Choroid plexus epithelial cell (primary cell): Measurements from ENCODE around the gene CDK5RAP2.

Experiments used
- DNase-seq: peaks from one replicate; pipeline ENCODE4 v3.0.0-alpha.2; 2010; ENCODE audit warnings: low read depth
- H3K4me3 ChIP-seq: 2 replicates; pipeline ENCODE4 v1.5.1; 2011; ENCODE audit warnings: low read depth, mild to moderate bottlenecking, control low read depth, low read length, moderate library complexity
- CTCF ChIP-seq: conservative IDR thresholded peaks from 2 replicates; pipeline ENCODE4 v1.5.1; 2011; ENCODE audit warnings: low read depth, mild to moderate bottlenecking, control low read depth, inconsistent platforms, low read length, moderate library complexity

The CDK5RAP2 gene

GRCh38 chr9:120433701-120434100 is 146.3 kb downstream of the CDK5RAP2 start:
- no peak for TF ChIP-seq CTCF
- no peak for DNase-seq

GRCh38 chr9:120432600-120432999 is 147.4 kb downstream of the CDK5RAP2 start:
- H3K4me3 ChIP-seq, result no peak overlapping the region
- TF ChIP-seq CTCF, result no peak
- DNase-seq, result no peak

More at GRCh38 chr9:120433701-120434100, 146.3 kb downstream of the CDK5RAP2 start:
- no peak overlapping the region for H3K4me3 ChIP-seq

GRCh38 chr9:120431268-120431667 is 148.7 kb downstream of the CDK5RAP2 start:
- no peak for TF ChIP-seq CTCF
- no peak for DNase-seq
- H3K4me3 ChIP-seq, result no peak overlapping the region

- H3K4me3 ChIP-seq, result no peak overlapping the region
- DNase-seq, result no peak
- TF ChIP-seq CTCF, result no peak
Measured at GRCh38 chr9:120424248-120424647, 155.7 kb downstream of the CDK5RAP2 start.

GRCh38 chr9:120423812-120424211 is 156.2 kb downstream of the CDK5RAP2 start:
- no peak overlapping the region for H3K4me3 ChIP-seq
- no peak for DNase-seq
- TF ChIP-seq CTCF, result no peak

GRCh38 chr9:120421977-120422376 is 158.0 kb downstream of the CDK5RAP2 start:
- no peak for TF ChIP-seq CTCF
- DNase-seq, result no peak
- H3K4me3 ChIP-seq, result no peak overlapping the region

GRCh38 chr9:120418315-120418714 is 161.7 kb downstream of the CDK5RAP2 start:
- TF ChIP-seq CTCF, result no peak

More at GRCh38 chr9:120418315-120418714, 161.7 kb downstream of the CDK5RAP2 start:
- H3K4me3 ChIP-seq, result no peak overlapping the region
- no peak for DNase-seq
